Cerebellar nuclear complex (tissue), 1 donor: ENCODE measurements around the gene D2HGDH.
"Not testable (repeated sequence)": the region's sequence is repeated elsewhere in the genome, so short reads cannot be mapped to it uniquely, and the experiment has no call there.

Source experiments
- DNase-seq, 2 experiments: peaks; one replicate each; lab custom pipeline; 2025; lab: John Stamatoyannopoulos, UW

The D2HGDH gene

DNA sequence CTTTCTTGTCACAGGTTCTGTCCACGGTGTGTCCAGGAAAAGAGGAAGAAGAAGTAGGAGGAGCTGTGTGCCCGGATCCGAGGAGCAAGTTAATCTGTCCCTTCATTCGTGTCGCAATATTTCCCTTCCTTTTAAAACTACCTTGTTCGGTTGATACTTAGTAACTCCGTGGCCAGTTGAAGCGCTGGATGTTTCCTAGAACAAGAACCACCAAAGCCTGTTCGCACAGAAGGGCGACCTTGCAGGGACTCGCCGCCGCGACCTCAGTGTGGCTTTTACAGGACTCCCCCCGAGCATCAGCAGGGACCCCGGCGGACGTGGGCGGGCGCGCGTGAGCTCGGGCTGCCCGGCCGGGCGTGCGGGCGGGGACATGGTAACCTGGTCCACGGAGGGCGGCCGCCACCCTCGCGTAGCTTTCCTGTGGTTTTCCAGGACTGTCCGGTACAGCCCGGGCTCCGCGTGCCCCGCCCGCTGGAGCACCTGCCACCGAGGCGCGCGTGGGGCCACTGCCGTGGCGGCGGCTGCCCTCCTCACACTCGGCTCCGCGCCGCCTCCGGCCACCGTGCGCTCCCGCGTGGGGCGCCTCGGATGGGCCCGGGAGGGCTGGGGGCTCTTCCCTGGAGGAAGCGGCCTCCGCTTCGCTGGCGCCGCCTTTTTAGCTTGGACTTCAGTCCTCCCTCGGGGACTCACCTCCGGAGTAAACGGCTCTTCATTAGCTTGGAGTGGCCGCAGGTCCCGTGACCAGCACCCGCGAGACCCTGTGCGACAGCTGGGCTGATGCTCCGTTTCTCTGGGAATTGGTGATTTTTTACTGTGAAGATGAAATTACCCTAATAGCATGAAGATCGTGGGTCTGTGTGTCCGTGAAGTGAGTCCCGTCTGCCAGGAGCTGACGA lies 9.2 kb upstream of the D2HGDH start:
- DNase-seq: no peak

DNA sequence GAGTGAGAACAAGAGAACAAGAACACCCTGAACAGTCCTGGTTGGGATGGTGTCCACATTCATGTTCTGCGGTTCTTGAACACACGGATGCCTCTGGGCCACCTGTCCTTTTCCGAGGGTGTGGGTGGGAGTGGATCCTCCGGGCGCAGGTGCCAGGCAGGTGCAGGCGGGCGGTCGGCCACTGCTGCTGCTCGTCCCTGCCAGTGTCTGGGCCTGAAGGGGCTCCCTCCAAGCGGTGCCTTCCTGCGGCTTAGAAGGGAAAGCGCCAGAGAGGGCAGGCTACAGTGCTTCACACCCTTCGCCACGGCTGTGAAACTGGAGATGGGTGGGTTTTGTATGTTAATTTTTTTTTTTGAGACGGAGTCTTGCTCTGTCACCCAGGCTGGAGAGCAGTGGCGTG lies 8.0 kb upstream of the D2HGDH start:
- DNase-seq: no peak

DNA sequence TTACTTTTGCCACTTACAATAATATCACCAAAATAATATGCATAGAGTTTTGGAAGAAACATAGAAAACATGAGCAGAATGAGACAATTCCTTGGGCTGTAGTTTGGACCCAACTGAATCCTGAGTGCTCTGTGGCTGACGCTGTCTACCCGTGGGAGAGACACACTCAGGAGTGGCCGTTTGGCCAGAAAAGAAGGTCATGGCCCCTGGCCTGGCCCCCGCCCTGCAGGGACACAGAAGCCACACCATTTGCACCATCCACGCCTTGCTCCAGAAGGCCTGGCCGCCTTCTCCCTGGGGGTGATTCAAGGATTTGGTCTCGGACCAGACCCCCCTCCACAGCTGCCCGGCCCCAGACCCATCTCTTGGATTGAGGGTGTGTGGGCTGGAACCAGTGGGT lies 6.4 kb upstream of the D2HGDH start:
- no peak for DNase-seq

DNA sequence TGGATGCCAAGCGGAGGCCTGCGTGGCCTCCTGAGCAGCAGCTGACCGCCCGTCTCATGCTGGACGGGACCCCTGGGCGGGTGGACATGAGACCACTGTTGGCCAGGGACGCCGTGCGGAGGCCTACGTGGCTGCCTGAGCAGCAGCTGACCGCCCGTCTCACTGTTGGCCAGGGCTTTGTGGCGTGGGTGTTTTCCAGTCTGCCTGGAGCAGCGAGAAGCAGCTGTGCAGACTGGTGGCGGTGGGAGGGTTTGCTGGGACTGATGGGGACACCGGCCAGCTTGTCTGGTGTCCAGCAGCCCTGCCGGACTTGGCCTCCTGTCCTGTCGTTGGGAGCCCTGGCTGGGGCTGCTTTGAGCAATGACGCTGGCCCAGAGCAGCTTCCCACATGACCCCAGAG lies 5.8 kb upstream of the D2HGDH start:
- no peak for DNase-seq

DNA sequence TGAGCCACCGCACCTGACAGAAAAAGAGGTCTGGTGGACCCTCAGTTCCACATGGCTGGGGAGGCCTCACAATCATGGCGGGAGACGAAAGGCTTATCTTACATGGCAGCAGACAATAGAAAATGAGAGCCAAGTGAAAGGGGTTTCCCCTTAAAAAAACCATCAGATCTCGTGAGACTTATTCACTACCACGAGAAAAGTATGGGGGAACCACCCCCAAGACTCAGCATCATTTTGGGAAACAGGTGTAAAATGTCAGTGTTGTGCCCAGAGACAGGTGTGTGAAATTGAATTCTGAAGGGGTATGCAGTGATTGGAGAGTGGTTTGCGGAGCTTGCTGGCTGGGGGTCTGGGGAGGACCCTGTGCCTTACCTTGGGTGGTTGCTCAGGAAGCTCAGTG lies 4.6 kb upstream of the D2HGDH start:
- DNase-seq: no peak

DNA sequence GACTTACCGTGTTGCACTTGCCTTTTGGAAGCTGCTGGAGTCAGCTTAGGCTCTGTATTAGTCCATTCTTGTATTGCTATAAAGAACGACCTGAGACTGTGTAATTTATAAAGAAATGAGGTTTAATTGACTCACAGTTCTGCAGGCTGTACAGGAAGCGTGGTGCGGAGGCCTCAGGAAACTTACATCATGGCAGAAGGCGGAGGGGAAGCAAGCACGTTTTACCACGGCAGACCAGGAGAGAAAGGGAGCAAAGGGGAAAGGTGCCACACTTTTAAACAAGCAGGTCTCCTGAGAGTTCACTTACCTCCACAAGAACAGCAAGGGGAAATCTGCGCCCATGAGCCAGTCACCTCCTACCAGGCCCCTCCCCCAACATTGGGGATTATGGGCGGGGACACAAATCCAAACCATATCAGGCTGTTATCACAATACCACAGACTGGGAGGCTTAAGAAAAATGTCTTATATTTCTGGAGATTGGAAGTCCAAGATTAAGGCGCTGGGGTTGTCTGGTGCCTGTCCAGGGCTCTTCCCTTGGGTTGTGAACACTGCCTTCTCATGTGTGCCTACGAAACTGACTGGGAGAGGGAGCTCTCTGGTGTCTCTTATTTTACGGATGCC lies 3.6 kb upstream of the D2HGDH start:
- no peak for DNase-seq

DNA sequence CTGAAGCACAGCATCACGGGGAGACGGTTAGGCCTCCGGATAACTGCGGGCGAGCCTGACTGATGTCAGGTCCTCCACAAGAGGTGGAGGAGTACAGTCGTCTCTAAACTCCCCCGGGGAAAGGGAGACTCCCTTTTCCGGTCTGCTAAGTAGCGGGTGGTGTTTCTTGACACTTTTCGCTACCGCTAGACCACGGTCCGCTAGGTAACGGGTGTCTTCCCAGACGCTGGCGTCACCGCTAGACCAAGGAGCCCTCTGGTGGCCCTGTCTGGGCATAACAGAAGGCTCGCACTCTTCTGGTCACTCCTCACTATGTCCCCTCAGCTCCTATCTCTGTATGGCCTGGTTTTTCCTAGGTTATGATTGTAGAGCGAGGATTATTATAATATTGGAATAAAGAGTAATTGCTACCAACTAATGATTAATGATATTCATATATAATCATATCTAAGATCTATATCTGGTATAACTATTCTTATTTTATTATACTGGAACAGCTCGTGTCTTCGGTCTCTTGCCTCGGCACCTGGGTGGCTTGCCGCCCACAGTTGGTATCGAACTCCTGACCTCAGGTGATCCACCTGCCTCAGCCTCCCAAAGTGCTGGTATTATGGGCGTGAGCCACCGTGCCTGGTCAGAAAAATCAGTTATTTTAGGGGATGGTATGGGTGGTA lies 1.8 kb upstream of the D2HGDH start:
- DNase-seq: peak in 1 of 2 experiments; percentile 15

DNA sequence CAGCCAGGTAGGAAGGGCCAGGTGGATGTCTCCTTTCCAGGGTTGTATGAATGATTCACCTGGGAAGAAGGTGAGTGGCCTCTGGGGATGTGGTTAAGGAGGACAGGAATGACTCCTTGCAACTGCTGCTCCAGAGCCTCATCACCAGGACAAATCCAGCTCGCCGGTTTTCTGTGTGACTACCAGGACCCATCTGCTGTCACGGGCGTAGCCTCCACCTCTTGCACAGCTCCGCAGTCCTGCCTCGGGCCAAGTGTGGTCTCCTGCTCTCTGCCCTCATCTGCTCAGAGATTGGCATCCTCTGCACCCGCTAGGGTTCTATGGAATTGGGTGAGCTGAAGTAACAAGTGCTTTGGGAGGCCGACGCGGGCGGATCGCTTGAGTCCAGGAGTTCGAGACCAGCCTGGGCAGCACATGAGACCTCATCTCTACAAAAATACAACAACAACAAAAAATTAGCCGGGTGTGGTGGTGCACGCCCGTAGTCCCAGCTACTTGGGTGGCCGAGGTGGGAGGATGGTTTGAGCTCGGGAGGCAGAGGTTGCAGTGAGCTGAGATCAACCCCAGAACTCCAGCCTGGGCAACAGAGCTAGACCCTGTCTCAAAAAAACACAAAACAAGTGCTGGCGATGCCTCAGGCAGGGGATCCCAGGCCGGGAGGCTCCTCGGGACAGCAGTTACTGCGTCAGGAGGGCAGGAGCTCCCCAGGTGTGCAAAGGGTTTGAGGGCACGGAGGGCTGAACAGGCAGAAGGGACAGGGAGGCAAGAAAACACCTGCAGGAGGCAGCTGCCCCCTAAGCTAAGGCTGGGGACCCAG lies 831 bp upstream of the D2HGDH start:
- no peak for DNase-seq

DNA sequence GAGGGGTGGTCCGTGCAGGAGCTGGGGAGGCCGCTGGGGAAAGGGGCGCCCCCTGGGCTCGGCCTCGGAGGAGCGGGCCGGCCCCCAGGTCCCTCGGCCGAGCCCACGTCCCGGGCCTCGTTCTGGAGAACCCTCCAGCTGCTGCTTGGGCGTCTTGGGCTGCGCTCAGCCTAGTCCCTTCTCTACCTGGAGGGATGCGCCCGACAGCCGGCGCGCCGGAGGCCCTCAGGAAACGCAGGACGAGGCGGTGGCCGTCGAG lies 293 bp upstream of the D2HGDH start:
- no peak for DNase-seq

DNA sequence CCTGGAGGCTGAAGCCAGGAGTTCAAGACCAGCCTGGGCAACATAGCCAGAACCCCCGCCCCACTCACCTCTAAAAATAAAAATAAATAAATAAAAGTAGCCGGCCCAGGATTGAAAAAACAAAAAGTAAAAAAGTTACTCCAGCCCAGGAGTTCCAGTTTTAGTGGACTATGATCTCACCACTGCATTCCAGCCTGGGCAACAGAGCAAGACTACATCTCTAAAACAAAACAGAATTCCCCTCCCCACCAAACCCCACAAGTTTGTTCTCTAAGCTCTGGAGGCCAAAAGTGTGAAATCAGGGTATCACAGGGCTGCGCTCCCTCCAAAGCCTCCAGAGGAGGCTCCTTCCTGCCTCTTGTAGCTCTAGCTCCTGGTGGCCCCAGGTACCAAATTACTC lies 1.7 kb downstream of the D2HGDH start:
- no peak for DNase-seq

DNA sequence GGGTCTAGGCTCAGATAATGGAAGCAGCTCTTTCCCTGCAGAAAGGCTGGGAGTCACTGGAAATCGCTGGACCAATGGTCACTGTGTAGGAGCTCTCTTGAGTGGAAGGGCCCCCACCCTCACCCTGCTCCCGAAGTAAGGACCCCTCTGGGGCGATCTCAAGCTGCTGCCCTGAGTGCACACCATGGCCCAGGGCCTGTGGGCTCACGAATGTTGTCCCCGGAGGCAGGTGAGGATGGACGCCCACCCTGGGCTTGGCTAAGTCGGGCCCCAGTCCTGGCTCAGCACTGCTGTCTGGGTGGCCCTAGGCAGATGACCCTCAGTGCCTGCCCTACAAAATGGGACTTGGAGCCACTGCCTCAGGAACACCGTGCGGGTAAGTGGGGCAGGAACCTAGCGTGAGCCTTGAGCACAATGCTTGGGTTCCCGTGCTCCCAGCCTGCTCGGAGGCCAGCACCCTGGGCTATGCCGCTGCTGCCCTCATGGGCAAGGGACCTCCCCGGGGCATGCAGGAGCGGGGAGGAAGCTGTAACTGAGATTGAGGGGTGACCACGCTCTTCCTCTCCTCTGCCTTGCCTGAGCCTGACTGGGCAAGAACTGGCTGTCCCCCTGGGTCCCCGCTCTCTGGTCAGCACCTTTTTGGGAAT lies 3.7 kb downstream of the D2HGDH start:
- DNase-seq: no peak

DNA sequence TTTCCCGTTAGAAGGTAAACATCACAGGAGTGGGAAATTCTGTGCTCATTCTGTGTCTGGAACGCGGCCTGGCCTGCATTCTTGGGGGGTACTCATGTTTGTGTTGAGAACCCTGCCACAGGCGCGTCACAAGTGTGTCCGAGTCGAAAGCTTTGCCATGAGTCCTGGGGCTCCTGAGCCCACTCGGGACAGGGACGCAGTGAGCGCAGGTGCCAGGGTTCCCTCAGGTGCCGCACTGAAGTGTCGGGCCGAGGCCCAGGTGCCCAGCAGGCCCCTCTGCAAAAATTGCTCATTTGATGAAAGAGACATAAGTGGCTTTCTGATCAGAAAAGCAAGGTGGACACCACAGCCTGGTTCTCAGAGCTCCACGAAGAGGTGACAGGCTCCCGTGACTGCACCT lies 4.7 kb downstream of the D2HGDH start:
- no peak for DNase-seq

DNA sequence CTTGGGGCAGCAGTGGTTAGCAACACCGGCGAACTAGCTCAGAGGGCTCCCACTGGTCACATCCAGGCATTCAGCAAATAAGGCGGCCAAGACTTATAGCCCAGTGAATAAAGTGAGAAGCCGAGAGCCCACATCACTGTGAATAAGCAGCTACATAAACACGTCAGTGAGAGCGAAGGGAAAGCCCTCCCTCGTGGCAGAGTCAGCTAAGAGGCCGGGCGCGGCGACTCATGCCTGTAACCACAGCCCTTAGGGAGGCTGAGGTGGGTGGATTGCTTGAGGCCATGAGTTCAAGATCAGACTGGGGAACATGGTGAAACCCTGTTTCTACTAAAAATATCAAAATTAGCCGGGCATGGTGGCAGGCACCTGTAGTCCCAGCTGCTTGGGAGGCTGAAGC lies 5.2 kb downstream of the D2HGDH start:
- no peak for DNase-seq

DNA sequence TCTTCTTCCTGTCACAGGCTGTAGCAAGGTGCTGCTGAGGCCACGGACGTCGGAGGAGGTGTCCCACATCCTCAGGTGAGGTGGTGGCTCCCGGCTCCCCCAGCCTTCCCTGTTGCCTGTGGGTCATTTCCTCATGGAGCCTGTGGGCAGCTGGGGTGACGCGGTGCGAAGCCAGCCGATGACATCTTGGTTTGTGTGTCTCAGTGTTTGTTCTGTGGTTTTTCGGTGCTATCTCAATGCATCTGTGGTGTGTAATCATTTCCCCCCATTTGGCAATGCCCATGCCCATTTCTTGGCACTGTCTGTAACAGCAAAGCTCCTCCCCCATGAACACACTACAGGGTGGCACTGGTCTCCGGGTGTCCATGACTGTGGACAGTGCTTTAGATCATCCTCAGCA lies 6.6 kb downstream of the D2HGDH start:
- no peak for DNase-seq

DNA sequence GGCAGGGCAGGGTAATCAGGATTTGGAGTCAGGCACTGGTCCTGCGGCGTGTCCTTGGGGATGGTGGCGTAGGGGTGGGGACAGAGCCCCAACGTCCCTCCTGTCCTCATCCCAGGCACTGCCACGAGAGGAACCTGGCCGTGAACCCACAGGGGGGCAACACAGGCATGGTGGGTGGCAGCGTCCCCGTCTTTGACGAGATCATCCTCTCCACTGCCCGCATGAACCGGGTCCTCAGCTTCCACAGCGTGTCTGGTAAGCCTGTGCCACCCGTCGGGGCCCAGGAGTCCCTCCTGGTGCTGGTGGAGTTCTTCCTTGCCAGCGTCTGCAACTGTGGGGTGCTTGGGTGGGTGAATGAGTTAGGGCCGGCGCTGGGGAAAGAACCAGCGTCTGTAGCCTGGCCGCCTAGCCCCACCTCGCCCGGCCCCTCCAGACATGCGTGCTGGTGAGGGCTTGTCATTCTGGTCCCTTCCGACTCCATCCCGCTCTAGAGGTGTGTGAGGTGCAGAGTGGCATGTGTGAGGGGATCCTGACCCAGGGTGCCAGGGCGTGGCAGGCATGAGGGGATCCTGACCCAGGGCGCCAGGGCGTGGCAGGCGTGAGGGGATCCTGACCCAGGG lies 8.0 kb downstream of the D2HGDH start:
- DNase-seq: no peak

DNA sequence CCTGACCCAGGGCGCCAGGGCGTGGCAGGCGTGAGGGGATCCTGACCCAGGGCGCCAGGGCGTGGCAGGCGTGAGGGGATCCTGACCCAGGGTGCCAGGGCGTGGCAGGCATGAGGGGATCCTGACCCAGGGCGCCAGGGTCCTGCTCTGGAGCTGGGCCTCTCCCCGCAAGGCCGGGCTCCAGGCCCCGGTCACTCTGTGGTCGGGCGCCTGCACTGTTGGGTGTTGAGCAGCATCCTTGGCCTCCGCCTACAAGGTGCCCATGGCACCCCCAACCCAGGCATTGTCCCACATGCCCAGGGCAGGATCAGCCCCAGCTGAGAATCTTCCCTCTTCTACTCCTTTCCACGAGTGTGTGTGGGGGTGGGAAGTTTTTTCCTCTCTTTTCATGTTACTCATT lies 8.6 kb downstream of the D2HGDH start:
- DNase-seq: not testable (repeated sequence)

DNA sequence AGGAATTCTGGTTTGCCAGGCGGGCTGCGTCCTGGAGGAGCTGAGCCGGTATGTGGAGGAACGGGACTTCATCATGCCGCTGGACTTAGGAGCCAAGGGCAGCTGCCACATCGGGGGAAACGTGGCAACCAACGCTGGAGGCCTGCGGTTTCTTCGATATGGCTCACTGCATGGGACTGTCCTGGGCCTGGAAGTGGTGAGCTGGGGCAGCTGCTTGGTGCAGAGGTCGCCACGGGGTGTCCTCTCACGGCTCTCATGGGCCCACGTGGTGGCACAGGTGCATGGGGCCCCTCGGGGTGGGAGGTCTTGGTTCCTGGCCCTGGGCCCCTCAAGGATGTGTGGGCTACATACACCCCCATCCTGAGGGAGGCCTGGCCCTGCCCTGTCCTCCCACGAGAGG lies 9.2 kb downstream of the D2HGDH start:
- DNase-seq: no peak

DNA sequence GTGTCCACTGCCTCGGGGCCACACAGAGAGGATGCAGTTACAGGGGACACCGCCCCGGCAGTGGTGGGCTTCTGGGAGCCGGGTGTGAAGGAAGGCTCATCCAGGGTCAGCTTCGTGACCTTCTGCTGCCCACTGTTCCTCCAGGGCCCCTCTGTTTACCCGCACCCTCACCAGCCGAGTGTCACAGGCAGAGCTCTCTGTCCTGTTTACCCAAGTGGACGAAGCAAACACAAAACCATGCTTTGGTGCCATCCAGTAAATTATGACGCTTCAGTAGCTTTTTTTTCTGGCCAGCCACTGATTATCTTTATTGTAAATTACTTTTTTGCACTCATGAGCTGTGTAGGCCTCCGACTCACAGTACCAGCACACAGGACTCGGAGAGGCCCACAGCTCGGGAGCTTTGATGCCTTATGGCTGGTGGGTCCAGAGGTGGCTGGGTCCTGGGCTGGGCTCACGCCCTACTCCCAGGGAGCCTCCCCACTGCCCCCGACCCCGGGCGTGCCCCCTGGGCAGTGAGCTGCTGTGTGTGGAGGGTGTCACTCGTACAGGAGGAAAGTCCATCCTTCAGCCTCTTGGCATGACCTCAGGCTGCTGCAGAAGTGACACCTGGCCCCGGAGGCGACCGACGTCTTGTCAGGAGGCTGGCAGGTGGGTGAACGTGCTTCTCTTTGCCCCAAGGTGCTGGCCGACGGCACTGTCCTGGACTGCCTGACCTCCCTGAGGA lies 9.8 kb downstream of the D2HGDH start:
- no peak for DNase-seq

DNA sequence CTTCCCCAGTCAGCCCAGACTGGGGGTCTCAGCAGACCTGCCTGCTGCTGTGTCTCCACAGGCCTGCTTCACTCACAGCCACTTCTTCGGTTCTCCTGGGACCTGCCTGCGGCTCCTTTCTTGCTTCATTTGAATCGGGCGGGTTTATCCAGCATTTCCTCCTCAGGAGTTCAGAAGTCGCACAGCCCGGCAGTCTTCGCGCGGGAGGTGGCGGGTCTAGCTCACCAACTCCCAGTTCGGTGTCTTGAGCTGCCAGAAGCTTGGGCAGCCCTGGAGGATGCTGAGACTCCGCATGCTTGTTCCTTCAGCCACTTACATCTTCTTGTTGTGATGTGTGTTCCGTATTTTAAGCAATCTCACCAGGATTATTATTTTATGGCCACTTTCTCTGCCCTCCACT lies 10.8 kb downstream of the D2HGDH start:
- no peak for DNase-seq

DNA sequence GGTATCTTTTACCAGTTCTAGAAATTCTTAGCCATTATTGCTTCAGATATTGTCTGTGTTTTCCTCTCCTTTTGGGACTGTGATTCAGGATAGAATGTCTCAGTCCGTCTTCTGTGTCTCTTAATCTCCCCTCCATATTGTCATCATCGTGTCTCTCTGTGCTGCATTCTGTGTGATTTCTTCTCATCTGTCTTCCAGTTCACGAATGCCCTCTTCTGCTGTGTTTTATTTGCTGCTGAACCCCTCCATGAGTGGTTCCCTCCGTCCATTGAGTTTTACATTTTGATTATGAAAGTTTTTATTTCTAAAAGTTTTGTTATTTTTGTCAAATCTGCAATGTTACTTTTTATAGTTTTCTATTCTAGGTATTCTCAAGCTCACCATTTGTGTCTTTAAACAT lies 11.7 kb downstream of the D2HGDH start:
- no peak for DNase-seq
